Fibroblast of lung (primary cell): ENCODE measurements around the gene MYOD1. TPM values are rescaled to one million over a fixed set of nuclear protein-coding genes. Genes with fewer than 3 reads are reported as not detected.

ENCODE experiments used
- DNase-seq, 2 donors: peaks; one replicate each; pipeline versions ENCODE4 v3.0.0 to v3.0.0-alpha.2; 2010; ENCODE audit warnings: low read depth in 2 of 2
- H2AFZ ChIP-seq: 2 replicates; pipeline ENCODE4 v1.5.1; 2012; ENCODE audit warnings: low read length, control low read depth, inconsistent platforms
- H3K27ac ChIP-seq: 2 replicates; pipeline ENCODE4 v1.5.1; 2011; ENCODE audit warnings: low read length, control low read depth; ENCODE audit not compliant: insufficient read depth
- H3K27me3 ChIP-seq: 2 replicates; pipeline ENCODE4 v1.5.1; 2011; ENCODE audit warnings: mild to moderate bottlenecking, low read length; ENCODE audit not compliant: control insufficient read depth, insufficient read depth
- H3K36me3 ChIP-seq: 2 replicates; pipeline ENCODE4 v1.5.1; 2011; ENCODE audit warnings: low read length; ENCODE audit not compliant: control insufficient read depth, insufficient read depth
- H3K4me1 ChIP-seq: 2 replicates; pipeline ENCODE4 v1.5.1; 2011; ENCODE audit warnings: low read length; ENCODE audit not compliant: control insufficient read depth, insufficient read depth; ENCODE audit errors: extremely low read depth
- H3K4me2 ChIP-seq: 2 replicates; pipeline ENCODE4 v1.5.1; 2011; ENCODE audit warnings: low read length, control low read depth; ENCODE audit not compliant: insufficient read depth; ENCODE audit errors: extremely low read depth
- H3K4me3 ChIP-seq, 4 experiments: fragments of 200-600 bp in 1 of 4; sonication (generic) in 1 of 4; replicated peaks in 1 of 4; 2 replicates each; pipeline ENCODE4 v1.5.1; 2011 to 2016; ENCODE audit warnings: low read length in 4 of 4, low read depth in 3 of 4, mild to moderate bottlenecking in 3 of 4, control low read depth in 2 of 4, inconsistent platforms in 1 of 4, mixed read lengths in 1 of 4; ENCODE audit not compliant: insufficient read depth in 1 of 4; ENCODE audit errors: control extremely low read depth in 1 of 4
- H3K79me2 ChIP-seq: 2 replicates; pipeline ENCODE4 v1.5.1; 2012; ENCODE audit warnings: mild to moderate bottlenecking, low read length, inconsistent platforms; ENCODE audit not compliant: control insufficient read depth, insufficient read depth
- H3K9ac ChIP-seq: 2 replicates; pipeline ENCODE4 v1.5.1; 2011; ENCODE audit warnings: mild to moderate bottlenecking, low read length, control low read depth; ENCODE audit not compliant: insufficient read depth
- H3K9me3 ChIP-seq: 2 replicates; pipeline ENCODE4 v1.5.1; 2012; ENCODE audit warnings: low read depth, low read length; ENCODE audit not compliant: control insufficient read depth, insufficient read depth
- H4K20me1 ChIP-seq: 2 replicates; pipeline ENCODE4 v1.5.1; 2011; ENCODE audit warnings: low read length; ENCODE audit not compliant: control insufficient read depth, insufficient read depth; ENCODE audit errors: extremely low read depth
- CTCF ChIP-seq, 2 donors: IDR thresholded peaks in 1 of 2; conservative IDR thresholded peaks in 1 of 2; 1 replicate in 1 of 2; 2 replicates in 1 of 2; pipeline ENCODE4 v1.5.1; 2011 to 2012; ENCODE audit warnings: low read length in 2 of 2, control low read depth in 1 of 2, inconsistent platforms in 1 of 2, low read depth in 1 of 2, mild to moderate bottlenecking in 1 of 2
- EZH2 ChIP-seq: IDR thresholded peaks from 2 replicates; pipeline ENCODE4 v1.5.1; 2012; ENCODE audit warnings: low read length, control low read depth, mild to moderate bottlenecking; ENCODE audit errors: missing control alignments
- polyA plus RNA-seq, 2 donors: library from polyadenylated mRNA; depleted of rRNA in 1 of 2; stranded (reverse) in 1 of 2; unstranded in 1 of 2; fragments of >200 nt; gene quantifications; 2 replicates each; pipeline ENCODE4 v1.2.1, GENCODE V29; 2011 to 2012; ENCODE audit warnings: missing spikeins in 1 of 2
- total RNA-seq: library from RNA; depleted of rRNA; stranded (reverse); fragments of >200 nt; gene quantifications from 2 replicates; pipeline ENCODE4 v1.2.1, GENCODE V29; 2014

The MYOD1 gene
- total and polyA plus RNA-seq, 2 donors (not counting 1 experiment from before 2014, with no cell fraction given), result not detected

- Histone ChIP-seq H4K20me1 (peaks cover 2% of the 10 kb centered on the region), H3K4me3 (no peak overlapping the region), H3K27ac (no peak overlapping the region), H3K36me3 (no peaks in the 10 kb centered on the region), H3K4me1 (no peaks in the 10 kb centered on the region), H3K79me2 (no peaks in the 10 kb centered on the region), H3K9ac (no peak overlapping the region), H3K9me3 (no peaks in the 10 kb centered on the region), H2AFZ (no peak overlapping the region), H3K4me2 (no peak overlapping the region), H3K27me3 (peaks cover 37% of the 10 kb centered on the region)
- TF ChIP-seq CTCF (conservative IDR thresholded peaks at IDR 0.05 in 1 of 2, IDR thresholded peaks at IDR 0.05 in 1 of 2; ENCODE audit: low read depth in 1 of 2, low read length in 2 of 2) (no peak), EZH2 (no peak)
- no peak for DNase-seq
These were observed 4.9 kb downstream of the MYOD1 start for GRCh38 chr11:17724020-17724908.

- H3K4me1 ChIP-seq, result no peaks in the 10 kb centered on the region
- H4K20me1 ChIP-seq, result peaks cover 2% of the 10 kb centered on the region
- no peak overlapping the region for H3K4me3 ChIP-seq
- no peak overlapping the region for H3K27ac ChIP-seq
- H3K36me3 ChIP-seq, result no peaks in the 10 kb centered on the region
- no peaks in the 10 kb centered on the region for H3K79me2 ChIP-seq
- H3K4me2 ChIP-seq, result no peak overlapping the region
- no peak for DNase-seq
- peaks cover 30% of the 10 kb centered on the region for H3K27me3 ChIP-seq
- H2AFZ ChIP-seq, result no peak overlapping the region
- no peak overlapping the region for H3K9ac ChIP-seq
- no peaks in the 10 kb centered on the region for H3K9me3 ChIP-seq
- no peak for TF ChIP-seq CTCF (conservative IDR thresholded peaks at IDR 0.05 in 1 of 2, IDR thresholded peaks at IDR 0.05 in 1 of 2; ENCODE audit: low read depth in 1 of 2, low read length in 2 of 2)
- TF ChIP-seq EZH2, result no peak
These were observed 5.8 kb downstream of the MYOD1 start for GRCh38 chr11:17725174-17725573.

GRCh38 chr11:17730137-17730536 lies 10.8 kb downstream of the MYOD1 start:
- peaks cover 17% of the 10 kb centered on the region for H3K27me3 ChIP-seq
- no peak for DNase-seq

More at GRCh38 chr11:17730137-17730536, 10.8 kb downstream of the MYOD1 start:
- no peak overlapping the region for H3K27ac ChIP-seq
- no peaks in the 10 kb centered on the region for H3K9me3 ChIP-seq
- no peaks in the 10 kb centered on the region for H3K36me3 ChIP-seq
- no peak overlapping the region for H3K9ac ChIP-seq
- no peak overlapping the region for H2AFZ ChIP-seq
- H3K4me2 ChIP-seq, result no peak overlapping the region
- TF ChIP-seq EZH2 (no peak), CTCF (conservative IDR thresholded peaks at IDR 0.05 in 1 of 2, IDR thresholded peaks at IDR 0.05 in 1 of 2; ENCODE audit: low read depth in 1 of 2, low read length in 2 of 2) (no peak)
- no peaks in the 10 kb centered on the region for H3K79me2 ChIP-seq
- no peak overlapping the region for H3K4me3 ChIP-seq
- peaks cover 2% of the 10 kb centered on the region for H4K20me1 ChIP-seq
- H3K4me1 ChIP-seq, result no peaks in the 10 kb centered on the region
